ENCODE measurements around the gene CUL3.
A peak's percentile ranks its signal among the peaks of the same experiment; 100 is the strongest.

The CUL3 gene

DNA sequence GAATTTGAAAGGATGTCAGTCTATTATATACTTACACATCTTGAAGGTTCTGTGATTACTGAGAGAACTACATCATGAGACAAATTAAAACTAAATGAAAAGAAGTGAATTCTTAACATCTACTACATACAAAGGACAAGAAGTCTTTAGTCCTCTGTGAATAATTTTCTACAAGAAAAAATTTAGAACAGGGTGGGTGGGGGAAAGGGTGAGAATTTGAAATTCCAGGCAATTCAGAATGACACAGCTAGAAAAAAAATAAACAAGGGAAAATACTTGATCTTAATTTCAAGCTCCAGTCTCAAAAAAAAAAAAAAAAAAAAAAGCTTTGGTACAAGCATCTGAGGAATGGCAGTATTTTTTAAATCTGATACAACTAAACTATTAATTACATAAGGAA, 15.5 kb downstream of the CUL3 start:
- FAIRE-seq = no peak
- DNase-seq (ENCODE audit: insufficient read length, low spot score) = no peak
- TF ChIP-seq, protein P1, sequence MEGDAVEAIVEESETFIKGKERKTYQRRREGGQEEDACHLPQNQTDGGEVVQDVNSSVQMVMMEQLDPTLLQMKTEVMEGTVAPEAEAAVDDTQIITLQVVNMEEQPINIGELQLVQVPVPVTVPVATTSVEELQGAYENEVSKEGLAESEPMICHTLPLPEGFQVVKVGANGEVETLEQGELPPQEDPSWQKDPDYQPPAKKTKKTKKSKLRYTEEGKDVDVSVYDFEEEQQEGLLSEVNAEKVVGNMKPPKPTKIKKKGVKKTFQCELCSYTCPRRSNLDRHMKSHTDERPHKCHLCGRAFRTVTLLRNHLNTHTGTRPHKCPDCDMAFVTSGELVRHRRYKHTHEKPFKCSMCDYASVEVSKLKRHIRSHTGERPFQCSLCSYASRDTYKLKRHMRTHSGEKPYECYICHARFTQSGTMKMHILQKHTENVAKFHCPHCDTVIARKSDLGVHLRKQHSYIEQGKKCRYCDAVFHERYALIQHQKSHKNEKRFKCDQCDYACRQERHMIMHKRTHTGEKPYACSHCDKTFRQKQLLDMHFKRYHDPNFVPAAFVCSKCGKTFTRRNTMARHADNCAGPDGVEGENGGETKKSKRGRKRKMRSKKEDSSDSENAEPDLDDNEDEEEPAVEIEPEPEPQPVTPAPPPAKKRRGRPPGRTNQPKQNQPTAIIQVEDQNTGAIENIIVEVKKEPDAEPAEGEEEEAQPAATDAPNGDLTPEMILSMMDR (IDR thresholded peaks at IDR 0.05; ENCODE audit: insufficient read depth, missing control alignments) = no peak

DNA sequence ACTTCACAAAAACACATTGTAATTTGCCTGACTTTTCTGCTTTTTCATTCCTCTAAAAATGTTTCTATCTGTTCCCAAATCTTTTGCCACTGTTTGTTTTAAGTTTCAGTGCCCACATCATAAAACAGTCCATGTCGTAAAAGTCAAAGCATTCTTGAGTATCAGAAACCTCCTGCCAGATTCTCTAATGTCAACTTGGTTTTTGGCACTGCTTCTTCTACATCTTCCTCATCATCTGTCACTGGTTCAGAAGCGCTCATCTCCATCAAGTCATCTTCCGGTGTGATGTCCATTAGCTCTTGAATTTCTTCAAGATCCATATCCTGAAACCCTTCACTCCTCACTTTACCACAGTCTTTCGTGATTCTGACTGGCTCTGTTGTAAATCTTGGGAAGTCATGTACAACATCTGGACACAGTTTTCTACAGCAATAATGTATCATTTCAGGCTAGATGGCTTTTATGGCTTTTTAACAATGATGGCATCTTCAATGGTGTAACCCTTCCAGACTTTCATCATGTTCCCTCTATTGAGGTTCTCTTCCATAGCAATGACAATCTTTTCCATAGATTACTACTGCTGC, 19.6 kb downstream of the CUL3 start:
- DNase-seq (ENCODE audit: insufficient read length, low spot score) = no peak
- TF ChIP-seq, protein P1 (IDR thresholded peaks at IDR 0.05; ENCODE audit: insufficient read depth, missing control alignments) = no peak
- FAIRE-seq = peak; percentile 46

DNA sequence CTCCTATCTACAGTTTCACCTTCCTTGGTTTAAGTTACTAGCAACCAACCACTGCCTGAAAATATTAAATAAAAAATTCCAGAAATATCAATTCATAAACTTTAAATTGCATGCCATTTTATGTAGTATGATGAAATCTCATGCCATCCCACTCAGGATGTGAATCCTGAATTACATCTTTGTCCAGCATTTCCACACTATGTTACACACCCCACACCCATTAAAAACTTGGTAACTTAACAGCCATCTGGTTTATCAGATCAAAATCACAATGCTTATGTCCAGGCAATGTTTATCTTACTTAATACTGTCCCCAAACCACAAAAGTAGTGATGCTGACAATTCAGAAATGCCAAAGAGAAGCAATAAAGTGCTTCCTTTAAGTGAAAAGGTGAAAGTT, 21.6 kb downstream of the CUL3 start:
- no peak for DNase-seq (ENCODE audit: insufficient read length, low spot score)
- TF ChIP-seq, protein P1 (IDR thresholded peaks at IDR 0.05; ENCODE audit: insufficient read depth, missing control alignments) = no peak
- FAIRE-seq = no peak

DNA sequence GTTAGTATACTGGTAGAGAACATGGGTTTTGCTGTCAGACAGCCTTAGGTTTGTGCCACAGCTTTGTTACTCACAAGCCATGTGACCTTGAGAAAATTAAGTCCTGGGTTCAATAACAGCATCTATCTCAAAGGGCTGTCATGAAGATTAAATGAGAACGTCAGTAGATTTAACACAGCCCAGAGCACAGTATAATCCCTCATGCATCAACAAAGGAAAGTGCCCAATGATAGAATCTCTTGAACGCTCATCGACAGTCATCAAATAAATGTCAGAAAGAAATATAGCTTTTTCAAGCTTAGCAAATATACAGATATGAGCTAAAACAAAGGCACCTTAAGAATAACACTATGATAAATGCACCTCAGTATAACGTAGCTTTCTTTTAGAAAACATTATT, 22.3 kb downstream of the CUL3 start:
- TF ChIP-seq, protein P1 (IDR thresholded peaks at IDR 0.05; ENCODE audit: insufficient read depth, missing control alignments) = no peak
- DNase-seq (ENCODE audit: insufficient read length, low spot score) (no peak), FAIRE-seq (peak; percentile 35)

DNA sequence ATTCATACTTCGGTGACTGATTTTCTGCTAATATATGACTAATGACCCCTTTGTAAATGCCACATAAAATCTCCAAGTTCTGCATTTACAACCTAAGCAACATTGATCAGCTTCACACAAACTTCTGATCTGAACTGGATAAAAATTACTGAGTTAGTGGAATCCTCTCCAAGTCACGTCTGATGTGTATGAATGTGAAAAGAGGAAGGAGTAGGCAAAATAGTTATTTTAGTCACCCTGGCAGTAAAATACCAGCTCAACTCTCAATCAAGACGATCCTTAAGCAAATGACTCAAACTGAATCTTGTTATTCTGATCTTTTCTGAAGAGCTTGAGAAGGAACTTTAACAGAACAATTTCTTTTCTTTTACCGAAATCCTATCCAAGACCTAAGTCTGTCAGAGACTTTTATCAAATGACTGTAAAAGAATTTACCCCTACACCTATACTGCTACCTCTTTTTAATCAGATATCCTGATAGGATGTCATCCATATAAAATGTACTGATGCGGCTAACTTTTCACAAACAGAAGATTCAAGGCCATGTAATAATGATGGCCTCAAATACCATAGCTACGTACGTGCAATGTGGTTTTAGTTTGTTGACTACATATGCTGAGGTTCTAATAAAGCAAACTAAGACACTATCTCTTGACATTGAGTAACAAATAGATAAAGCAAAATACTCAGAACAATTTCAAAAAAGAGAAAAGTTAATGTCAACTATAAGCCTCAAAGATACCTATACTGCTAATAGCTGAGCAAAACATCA, 23.7 kb downstream of the CUL3 start:
- DNase-seq (ENCODE audit: insufficient read length, low spot score) (no peak), FAIRE-seq (no peak)
- TF ChIP-seq, protein P1 (IDR thresholded peaks at IDR 0.05; ENCODE audit: insufficient read depth, missing control alignments) = no peak

DNA sequence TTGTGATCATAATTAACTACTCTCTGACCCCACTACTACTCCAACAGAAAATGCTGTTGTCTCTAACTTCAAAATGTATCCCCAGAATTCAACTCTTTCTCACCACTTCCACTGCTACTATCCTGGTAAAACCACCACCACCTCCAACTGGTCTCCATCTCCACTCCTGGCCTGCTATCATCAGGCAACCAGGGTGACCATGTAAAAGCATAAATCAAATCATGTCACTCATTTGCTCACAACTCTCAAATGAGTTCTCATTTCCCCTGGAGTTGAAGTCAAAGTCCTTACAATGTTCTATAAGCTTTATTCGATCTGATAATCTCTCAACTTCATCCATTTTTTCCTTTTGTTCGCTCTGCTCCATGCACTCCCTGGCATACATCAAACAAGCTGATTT, 24.6 kb downstream of the CUL3 start:
- FAIRE-seq (no peak), DNase-seq (ENCODE audit: insufficient read length, low spot score) (no peak)
- TF ChIP-seq, protein P1 (IDR thresholded peaks at IDR 0.05; ENCODE audit: insufficient read depth, missing control alignments) = no peak

DNA sequence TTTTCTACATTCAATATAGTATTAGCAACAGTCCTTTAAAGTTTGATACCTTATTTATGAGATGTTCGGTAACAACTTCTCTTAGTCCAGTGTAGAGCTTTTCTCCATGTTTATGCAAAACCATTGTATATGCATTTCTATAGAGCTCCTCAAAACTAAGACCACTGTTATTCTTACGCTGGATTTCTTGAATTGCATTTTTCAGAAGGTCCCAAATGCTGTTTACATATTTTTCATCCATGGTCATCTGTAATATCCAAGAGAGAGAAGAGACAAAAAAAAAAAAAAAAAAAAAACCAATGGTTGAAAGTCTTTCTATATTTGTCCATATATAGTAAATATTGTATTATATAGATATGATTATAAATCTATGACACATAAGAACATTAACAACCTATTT, 27.6 kb downstream of the CUL3 start:
- DNase-seq (ENCODE audit: insufficient read length, low spot score) (no peak), FAIRE-seq (no peak)
- TF ChIP-seq, protein P1 (IDR thresholded peaks at IDR 0.05; ENCODE audit: insufficient read depth, missing control alignments) = no peak
